Fibroblast of the aortic adventitia (primary cell): ENCODE results near the gene COL13A1. TPM values are rescaled to one million over a fixed set of nuclear protein-coding genes. Genes with fewer than 3 reads are reported as not detected.

Experiments used
- DNase-seq: peaks from one replicate; pipeline ENCODE4 v3.0.0-alpha.2; 2010; ENCODE audit warnings: low read depth
- H3K4me3 ChIP-seq: 2 replicates; pipeline ENCODE4 v1.5.1; 2011; ENCODE audit warnings: low read depth, mild to moderate bottlenecking, control low read depth, low read length, moderate library complexity
- CTCF ChIP-seq: IDR thresholded peaks from 2 replicates; pipeline ENCODE4 v1.5.1; 2011; ENCODE audit warnings: mild to moderate bottlenecking, low read length, control low read depth, inconsistent platforms; ENCODE audit not compliant: insufficient read depth
- total RNA-seq: library from RNA; depleted of rRNA; stranded (reverse); fragments of >200 nt; gene quantifications from 2 replicates; pipeline ENCODE4 v1.2.3, GENCODE V29; 2012; ENCODE audit warnings: low replicate concordance

The COL13A1 gene
- total RNA-seq, 1 donor, result 10.7 TPM

- no peak overlapping the region for H3K4me3 ChIP-seq
- peak; percentile 5 for TF ChIP-seq CTCF
- DNase-seq, result peak; percentile 14
These were observed 167.1 kb downstream of the COL13A1 start for GRCh38 chr10:69968830-69969229.

GRCh38 chr10:69969977-69970376 is 168.3 kb downstream of the COL13A1 start:
- no peak for DNase-seq
- TF ChIP-seq CTCF, result no peak
- no peak overlapping the region for H3K4me3 ChIP-seq

GRCh38 chr10:69972981-69973397 is 171.3 kb downstream of the COL13A1 start:
- DNase-seq, result peak; percentile 53
- TF ChIP-seq CTCF, result no peak
- no peak overlapping the region for H3K4me3 ChIP-seq

GRCh38 chr10:69973678-69974077 is 172.0 kb downstream of the COL13A1 start:
- TF ChIP-seq CTCF, result no peak
- peak; percentile 19 for DNase-seq
- no peak overlapping the region for H3K4me3 ChIP-seq

GRCh38 chr10:69974551-69975155 is 172.9 kb downstream of the COL13A1 start:
- DNase-seq, result peak; percentile 83
- TF ChIP-seq CTCF, result no peak

GRCh38 chr10:69976795-69977546 is 175.3 kb downstream of the COL13A1 start:
- DNase-seq, result no peak
- no peak for TF ChIP-seq CTCF

More at GRCh38 chr10:69974551-69975155, 172.9 kb downstream of the COL13A1 start:
- no peak overlapping the region for H3K4me3 ChIP-seq

GRCh38 chr10:69979174-69979573 is 177.5 kb downstream of the COL13A1 start:
- H3K4me3 ChIP-seq, result no peak overlapping the region
- no peak for DNase-seq
- no peak for TF ChIP-seq CTCF

More at GRCh38 chr10:69976795-69977546, 175.3 kb downstream of the COL13A1 start:
- no peak overlapping the region for H3K4me3 ChIP-seq
